Stimulated activated CD8-positive, alpha-beta memory T cell treated with anti-CD3 and anti-CD28 coated beads, Interleukin-12 subunit alpha, Interleukin-12 subunit beta, amount 100 ng/mL, for 24 hours (primary cell): ENCODE measurements around the gene CACNA1B.
"Not testable (repeated sequence)": the region's sequence is repeated elsewhere in the genome, so short reads cannot be mapped to it uniquely, and the experiment has no call there.

Experiments
- DNase-seq: peaks from one replicate; pipeline ENCODE4 v3.0.0-alpha.2; 2020; ENCODE audit errors: extremely low read depth

The CACNA1B gene

DNA sequence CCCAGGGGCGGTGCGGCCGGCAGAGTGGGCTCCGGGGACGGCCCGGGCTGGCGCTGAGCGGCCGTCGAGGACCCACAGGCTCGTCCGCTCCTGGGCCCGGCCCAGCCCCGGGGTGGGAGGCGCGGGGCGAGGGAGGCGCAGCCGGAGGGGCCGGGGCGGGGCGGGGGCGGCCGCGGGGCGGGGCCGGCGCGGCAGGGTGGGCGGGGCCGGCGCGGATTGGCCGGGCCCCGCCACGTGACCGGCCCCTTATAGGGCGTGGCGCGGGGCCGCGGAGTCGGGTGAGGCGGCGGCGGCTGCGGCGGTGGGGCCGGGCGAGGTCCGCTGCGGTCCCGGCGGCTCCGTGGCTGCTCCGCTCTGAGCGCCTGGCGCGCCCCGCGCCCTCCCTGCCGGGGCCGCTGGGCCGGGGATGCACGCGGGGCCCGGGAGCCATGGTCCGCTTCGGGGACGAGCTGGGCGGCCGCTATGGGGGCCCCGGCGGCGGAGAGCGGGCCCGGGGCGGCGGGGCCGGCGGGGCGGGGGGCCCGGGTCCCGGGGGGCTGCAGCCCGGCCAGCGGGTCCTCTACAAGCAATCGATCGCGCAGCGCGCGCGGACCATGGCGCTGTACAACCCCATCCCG, at the start of gene CACNA1B:
Gene CACNA1B, plus strand, starts transcription at position 277 of the 617 bp plus-strand sequence. Its CDS starts 152 bp downstream, at position 429.
- DNase-seq, result not testable (repeated sequence)

DNA sequence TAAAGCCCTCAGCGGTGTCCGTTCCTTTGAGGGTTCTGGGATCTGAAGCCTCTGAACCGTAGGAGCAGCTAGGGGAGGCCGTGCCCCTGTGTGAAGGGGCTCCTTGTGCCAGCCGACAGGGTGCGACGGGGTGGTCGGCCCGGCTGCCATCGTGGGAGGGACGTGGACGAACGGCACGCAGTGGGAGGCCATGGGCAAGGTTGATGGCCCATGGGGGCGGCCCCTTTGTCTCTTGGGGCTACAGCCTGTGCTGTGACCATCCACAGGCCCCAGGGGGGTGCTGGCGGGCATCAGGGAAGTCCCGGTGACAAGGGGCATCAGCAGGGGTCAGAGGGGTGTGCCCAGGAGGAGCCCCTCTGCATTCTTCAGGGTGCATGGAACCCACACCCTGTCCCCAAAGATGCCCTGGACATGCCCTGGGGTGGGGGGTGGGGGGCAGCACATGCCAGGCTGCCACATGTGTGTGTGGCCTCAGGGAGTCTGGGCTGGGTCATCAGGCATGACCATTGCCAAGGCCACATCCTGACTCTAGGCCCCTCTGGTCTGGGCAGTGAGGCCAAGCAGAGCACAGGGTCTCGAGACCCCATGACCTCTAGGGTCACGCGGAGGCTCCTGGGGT, 49.6 kb upstream of the CACNA1B start:
- no peak for DNase-seq

DNA sequence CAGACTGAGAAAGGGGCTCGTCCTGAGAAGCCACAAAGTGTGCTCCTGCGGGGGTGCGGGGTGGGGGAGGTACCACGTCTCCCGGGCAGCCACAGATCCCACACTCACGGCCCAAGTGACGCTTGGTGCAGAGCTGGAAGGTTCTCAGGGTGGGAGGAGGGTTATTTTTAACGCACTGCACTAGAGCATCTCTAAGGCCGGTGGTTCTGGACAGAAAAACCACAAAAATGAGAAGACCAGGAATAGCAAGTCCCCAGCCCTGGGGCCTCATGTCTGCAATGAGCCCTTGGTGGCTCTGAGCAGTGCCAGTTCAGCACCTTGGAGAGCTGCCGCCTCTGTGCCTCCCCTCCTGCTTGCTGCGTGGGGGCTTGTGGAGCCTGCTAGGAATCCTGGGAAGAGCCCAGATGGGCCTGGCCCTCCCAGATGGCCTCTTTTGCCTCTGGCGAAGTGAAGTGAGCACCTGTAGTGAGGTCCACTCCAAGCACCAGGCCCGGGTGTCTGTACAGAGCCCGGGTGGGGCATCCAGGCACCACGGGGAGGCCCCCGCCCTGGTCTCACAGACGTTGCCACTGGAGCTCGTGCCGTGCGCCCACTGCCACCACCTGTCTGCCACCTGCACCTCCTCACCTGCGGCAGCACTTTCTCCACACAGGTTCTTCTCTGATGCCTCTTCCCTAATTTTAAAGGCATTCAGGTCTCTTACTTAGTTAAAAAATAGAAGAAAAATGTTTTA, 48.9 kb upstream of the CACNA1B start:
- DNase-seq, result no peak

DNA sequence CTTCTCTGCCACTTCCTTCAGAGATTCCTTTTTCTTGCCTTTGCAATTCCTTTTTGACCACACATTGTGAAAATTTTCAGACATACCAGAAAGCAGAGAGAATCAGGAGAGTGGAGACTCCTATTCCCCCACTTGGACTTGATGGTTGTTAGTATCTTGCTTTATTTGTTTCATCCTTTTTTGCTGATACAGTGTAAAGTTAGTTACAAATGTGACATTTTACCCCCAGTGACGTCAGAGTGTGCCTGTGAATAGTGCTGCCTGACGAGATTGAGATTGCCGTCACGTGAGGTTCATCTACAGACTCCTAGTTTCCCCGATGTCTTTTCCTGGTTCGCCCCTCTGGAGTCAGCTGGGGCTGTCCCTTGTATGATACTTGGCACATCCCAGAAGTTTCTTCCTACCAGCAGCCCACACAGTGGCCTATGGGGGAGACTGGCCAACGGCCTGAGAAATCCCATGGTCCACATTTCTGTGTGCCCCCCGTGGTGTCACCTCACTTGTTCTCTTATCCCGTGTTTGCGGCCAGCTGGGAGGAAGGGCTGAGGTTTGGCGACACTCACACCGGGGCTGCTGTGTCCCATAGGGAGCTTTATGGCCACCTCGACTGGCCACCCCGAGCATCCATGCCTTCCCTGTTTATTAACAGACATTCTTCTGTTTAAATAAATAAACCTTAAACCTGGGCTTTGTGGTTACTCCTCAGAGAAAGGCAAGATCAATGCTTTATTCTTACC, 48.2 kb upstream of the CACNA1B start:
- DNase-seq, result no peak

DNA sequence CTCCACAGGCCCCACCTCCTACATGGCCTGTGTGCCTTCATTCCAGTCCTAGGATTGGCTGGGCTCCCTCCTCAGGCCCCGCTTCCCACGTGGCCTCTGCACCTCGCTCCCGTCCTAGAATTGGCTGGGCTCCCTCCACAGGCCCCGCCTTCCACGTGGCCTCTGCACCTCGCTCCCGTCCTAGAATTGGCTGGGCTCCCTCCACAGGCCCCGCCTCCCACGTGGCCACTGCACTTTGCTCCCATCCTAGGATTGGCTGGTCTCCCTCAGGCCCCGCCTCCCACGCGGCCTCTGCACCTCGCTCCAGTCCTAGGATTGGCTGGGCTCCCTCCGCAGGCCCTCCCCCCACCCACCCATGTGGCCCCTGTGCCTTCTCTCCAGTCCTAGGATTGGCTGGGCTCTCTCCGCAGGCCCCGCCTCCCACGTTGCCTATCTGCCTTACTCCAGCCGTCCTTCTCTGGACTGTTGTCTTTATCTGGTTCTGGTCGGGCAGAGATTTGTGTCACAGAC, 45.3 kb upstream of the CACNA1B start:
- no peak for DNase-seq

DNA sequence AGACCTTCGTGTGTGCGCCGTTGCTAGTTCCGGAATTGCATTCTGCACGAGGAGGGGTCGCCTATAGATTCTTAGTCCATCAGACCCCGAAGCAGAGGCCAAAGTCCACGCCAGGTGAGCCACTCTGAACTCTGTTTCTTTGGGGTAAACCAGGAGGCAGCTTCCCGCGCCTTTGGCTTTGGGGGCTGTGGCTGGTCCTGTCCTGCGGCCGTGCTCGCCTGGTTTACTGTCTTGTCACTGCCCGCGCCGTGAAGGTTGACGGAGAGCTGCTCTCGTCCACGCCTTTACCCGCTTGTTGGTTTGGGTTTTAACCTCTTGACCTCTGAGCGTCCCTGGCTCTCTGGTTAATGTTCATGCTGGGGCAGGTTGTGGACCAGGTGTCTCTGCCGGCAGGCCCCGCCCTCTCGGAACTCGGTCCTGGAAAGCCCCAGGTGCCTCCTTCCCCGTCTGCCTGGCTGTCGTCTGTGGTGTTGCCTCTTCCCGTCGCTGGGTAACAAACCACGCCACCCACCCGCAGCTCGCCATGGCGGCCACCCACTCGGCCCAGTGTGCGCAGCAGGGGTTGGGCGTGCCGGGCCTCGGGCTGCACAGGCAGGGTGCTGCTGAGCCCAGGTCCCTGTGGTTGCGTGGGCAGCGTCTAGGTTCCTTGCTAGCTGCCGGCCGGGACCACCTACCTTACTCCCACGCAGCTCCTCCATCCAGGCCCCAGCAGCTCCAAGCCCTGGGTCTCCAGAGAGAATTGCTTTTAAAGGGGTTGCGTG, 44.6 kb upstream of the CACNA1B start:
- DNase-seq, result no peak

DNA sequence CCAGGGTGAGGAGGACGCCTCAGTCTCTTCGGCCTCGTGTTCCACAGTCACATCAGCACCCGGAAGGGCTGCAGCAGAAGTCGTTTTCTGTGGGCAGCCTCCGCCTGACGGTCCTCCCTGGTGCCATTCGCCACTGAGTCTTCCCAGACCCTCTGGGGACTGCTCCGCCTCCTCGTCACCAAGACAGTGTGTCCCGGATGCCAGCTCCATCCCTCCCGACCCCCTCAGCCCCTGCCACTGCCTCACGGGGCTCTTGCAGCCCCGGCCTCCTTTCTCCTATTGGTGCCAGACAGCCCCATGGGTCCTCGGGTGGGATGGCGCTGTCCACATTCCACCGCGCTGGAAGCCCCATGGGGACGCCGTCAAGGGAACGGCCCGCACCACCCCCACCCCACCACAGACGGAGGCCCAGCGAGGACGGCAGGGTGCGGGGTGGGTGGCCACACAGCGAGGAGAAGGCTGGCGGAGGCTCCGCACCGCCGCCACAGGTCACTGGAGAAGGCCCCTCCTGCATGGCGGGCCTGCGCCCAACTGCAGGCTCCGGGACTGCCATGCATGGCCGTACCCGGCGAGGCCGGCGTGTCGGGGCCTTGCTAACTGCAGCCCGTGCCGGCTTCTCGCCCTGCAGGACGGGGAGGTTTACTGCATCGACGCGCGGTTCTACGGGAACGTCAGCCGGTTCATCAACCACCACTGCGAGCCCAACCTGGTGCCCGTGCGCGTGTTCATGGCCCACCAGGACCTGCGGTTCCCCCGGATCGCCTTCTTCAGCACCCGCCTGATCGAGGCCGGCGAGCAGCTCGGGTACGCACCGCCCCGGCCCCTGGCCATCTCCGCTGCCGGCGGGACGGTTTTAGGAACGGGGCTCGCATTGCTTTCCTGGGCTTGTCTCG, 43.6 kb upstream of the CACNA1B start:
- no peak for DNase-seq

DNA sequence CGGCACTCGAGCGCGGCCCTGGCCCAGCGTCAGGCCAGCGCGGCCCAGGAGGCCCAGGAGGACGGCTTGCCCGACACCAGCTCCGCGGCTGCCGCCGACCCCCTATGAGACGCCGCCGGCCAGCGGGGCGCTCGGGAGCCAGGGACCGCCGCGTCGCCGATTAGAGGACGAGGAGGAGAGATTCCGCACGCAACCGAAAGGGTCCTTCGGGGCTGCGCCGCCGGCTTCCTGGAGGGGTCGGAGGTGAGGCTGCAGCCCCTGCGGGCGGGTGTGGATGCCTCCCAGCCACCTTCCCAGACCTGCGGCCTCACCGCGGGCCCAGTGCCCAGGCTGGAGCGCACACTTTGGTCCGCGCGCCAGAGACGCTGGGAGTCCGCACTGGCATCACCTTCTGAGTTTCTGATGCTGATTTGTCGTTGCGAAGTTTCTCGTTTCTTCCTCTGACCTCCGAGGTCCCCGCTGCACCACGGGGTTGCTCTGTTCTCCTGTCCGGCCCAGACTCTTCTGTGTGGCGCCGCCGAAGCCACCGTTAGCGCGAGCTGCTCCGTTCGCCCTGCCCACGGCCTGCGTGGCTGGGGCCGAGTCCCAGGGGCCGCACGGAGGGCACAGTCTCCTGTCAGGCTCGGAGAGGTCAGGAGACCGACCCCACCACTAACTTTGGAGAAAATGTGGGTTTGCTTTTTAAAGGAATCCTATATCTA, 42.6 kb upstream of the CACNA1B start:
- no peak for DNase-seq

DNA sequence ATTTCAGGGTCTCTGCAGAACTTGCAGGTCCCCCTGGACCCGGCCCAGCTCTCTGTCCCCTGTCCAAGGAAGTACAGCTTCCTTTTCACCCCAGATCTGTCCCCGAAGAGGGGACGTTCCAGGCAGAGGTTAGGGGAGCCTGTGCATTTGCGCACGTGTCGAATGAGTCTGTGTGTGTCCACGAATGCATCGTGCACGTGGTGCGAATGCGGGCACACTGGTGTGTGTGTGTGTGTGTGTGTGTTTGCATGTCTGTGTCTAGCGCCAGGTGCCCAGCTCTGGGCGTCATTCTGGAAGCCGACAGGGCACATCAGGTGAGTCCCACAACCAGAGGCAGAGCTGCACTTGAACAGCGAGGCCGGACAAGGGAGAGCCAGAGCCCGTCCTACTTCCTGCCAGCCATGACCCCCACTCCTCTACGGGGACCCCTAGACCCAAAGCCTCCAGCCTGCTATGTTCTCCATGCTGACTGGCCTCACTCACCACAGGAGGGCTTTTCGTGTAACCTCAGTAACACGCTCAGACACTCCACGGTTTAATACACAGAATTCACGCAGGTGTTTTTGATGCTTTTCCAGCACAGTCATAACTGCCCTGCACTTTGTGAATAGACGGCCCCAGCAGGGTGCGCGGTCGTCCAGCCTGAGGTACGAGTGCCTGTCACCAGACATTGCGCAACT, 41.3 kb upstream of the CACNA1B start:
- no peak for DNase-seq

DNA sequence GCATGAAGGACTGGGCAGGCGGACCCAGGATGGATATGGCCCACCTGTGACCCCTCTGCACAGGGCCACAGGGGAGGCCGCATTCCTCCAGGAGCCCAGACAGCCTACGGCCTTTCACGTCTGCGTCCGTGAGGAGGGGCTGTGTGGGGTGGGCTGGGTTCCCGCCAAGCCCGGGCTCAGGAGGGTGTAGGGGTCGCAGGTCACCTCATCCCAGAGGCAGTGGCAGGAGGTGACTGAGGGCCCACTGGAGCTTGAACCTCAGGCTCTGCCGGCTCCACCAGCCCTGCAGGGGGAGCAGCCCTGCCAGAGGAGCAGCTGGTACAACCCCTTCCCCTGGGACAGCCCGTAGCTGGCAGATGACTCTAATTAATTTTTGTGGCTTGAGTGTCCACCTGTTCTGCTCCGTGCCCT, 40.7 kb upstream of the CACNA1B start:
- no peak for DNase-seq

DNA sequence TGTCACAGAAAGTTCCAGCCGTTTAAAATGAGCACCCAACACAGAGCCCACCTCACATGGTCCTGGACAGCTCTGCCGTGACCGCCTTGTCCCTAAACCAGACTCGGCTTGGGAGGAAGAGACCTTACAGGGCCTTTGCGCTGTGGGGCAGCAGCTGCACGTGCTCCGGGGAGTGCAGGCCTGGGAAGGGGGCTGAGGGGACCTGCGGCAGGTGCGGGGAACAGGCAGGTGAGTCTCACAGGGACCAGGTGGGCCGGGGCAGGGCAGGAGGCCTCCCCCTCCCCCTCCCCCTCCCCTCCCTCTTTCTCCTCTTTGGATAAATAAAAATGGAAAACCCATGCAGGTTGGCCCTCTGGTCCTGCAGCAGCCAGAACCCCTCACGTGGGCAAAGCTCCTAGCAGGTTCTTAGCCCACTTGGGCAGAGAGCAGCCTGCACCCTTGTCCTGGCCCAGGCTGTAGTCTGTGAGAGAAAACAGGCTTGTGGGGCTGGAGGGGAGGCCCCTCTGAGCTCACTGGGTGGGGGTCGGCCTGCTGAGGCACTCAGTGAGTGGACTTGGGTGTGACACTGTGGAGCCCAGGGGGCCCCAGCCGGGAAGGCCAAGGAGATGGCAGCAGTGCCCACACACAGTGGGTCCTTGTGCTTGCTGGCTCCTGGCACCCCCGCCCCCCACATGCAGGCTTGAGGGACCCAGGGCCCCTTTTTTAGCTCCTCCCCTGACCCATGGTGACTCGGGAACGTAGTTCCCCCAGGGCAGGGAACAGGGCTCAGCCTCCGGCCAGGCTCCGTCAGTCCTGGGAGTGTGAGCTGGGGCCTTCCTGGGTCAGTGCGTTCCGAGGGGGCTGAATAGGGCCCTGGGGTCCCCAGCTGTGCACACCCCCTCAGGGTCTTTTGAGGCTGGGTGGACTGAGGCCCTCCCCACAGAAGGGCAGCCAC, 40.0 kb upstream of the CACNA1B start:
- no peak for DNase-seq

DNA sequence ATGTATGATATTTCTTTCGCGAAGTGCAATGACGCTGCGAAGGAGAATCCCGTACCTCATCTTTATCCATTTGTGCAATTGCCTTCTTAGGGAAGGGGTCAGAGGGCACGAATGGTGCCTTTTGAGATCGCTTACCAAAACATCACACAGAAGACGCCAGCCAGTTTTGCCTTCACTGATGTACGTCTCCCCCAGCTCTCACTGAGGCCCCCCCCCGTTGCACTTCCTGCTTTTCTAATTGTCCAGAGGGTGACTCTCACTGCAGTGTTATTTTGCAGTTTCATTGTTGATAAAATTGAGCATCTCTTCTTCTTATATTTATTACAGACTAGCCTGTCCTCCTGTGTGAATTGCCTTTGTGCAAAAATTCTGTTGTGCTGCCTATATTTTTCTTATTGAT, 39.0 kb upstream of the CACNA1B start:
- no peak for DNase-seq

DNA sequence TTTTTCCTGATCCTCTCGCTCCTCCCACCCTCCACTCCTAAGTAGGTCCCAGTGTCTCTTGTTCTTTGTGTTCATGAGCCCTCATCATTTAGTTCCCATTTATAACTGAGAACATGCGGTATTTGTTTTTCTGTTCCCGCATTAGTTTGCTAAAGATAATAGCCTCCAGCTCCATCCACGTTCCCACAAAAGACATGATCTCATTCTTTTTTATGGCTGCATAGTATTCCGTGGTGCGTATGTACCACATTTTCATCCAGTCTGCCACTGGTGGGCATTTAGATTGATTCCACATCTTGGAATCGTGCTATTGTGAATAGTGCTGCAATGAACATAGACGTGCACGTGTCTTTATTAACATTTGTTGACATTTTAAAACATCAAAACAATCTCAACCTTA, 34.2 kb upstream of the CACNA1B start:
- no peak for DNase-seq

DNA sequence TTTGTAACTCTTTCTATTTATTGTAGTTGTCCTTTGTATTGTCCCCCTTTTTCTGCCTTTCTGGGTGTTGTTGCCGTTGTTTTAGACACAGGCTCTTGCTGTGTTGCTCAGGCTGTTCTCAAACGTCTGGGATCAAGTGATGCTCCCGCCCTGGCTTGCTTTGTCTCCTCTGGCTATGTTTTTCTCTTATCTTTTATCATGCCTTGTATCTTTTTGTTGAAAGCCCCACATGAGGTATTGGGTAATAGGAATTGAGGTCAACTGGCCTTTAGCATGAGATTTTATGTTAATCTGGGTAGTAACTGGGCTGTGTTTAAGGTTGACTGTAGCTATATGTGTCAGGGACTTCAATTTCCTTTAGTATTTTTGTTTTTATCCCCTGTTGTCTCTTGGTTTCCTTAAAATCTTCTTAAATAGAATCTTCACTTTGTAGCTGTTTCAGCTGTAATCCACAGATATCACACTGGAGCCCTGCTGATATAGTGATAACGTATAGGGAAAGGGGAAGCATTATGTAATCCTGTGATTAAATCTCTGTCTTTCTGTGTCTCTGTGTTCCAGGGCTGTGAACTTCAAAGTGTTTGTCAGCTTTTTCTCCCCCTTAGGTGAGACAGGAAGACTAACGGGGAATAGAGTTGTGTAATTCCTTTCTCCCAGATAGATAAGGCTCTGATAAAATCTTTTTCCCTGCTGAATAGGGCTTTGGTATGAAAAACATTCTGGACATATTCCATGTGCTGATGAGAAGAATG, 25.9 kb upstream of the CACNA1B start:
- no peak for DNase-seq

DNA sequence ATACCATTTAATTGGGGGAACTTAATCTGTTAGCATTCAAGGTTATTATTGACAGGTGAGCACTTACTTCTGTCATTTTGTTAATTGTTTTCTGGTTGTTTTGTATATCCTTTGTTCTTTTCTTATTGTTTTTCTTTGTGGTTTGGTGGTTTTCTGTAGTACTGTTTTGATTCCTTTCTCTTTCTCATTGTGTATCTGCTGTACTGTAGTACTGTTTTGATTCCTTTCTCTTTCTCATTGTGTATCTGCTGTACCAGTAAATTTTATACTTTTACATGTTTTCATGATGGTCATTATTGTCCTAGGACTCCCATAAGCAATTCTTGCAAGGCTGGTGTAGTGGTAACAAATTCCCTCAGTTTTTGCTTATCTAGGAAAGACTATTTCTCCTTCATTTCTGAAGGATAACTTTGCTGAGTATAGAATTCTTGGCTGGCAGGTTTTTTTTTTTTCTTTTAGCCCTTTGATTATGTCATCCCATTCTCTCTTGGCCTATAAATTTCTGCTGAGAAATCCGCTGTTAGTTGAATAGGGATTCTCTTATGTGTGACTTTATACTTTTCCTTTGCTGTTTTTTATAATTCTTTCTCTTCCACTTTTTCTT, 24.1 kb upstream of the CACNA1B start:
- no peak for DNase-seq

DNA sequence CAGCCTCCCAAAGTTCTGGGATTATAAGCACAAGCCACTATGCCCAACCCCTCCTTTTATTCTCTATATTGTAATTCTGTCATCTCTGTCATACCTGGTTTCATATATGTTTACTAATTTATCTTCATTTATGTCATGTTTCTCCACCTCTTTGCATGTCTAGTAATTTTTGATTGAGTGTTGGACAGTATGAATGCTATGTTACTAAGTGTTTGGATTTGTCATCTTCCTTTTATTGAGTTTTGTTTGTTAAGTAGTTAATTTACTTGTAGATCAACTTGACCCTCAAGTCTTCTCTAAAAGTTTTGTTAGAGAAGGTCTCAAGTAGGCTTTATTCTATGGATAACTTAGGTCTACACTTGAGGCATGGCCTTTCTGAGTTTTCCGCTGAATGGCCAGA, 17.2 kb upstream of the CACNA1B start:
- no peak for DNase-seq

DNA sequence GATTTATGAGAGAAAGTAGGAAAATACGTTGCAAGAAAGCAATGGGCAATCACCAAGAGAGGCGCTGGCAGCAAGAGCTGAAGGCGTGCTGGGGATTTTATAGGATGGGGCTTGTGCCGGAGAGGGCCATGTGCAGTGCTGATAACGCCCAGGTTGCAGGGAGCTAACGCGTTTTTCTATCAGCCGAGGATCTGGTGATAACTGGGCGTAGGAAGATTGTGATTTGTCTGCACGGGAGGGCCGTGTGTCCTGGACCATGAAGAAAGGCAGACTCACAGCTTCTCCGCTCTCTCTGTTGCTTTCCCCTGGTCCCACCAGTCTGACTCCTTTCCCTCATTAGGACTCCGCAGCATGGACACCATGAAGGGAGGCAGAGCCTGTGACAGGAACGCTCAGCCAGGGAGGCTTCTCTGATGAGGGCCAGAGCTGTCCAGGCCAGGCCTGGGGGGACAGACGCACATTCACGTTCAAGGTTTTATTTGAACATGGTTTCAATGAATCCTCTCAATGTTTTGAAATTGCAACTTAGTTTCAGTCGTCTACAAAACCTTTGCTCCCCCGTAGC, 11.9 kb upstream of the CACNA1B start:
- DNase-seq, result no peak
